ENCODE data around the gene MRPS9.

DNA sequence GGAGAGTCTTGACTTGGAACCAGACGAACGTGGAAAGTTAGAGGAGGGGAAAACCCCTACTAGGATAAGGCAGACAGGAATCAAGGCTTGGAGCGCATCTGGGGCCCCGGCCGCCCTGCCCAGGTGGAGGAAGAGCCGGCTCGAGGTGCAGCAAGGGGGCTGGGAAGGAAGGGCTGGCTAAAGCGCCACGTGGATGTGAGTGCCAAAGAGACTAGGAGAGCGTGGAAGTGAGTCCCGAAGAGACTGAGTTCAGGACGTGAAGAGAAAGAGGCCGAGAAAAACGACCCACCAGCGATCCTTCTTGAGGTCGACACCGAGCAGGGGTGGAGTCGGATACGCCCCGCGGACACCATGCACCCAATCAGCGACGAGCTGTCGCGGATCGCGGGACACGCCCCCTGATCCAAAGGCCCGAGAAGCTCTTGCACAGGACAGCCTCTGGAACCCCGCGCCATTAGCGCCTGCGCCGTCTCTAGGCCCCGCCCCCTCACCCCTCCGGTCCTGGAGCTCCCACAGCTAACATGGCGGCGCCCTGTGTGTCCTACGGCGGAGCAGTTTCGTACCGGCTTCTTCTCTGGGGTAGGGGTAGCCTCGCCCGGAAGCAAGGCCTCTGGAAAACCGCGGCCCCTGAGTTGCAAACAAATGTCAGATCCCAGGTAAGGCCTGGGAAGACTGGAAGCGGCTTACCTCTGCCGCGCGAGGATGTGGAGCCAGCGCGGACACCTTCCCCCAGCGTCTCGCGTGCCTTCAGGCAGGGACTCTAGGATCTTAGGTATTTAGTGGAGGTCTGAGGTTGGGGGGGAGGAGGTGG lies at the start of gene MRPS9:
- peak; percentile 84 for TF ChIP-seq POLR2AphosphoS5 (IDR thresholded peaks at IDR 0.05; ENCODE audit: low read depth, low read length)
- peak; percentile 83 for TF ChIP-seq POLR2A (IDR thresholded peaks at IDR 0.05; ENCODE audit: low read depth, low read length)
